Stimulated activated CD8-positive, alpha-beta memory T cell treated with anti-CD3 and anti-CD28 coated beads, Interleukin-2, amount 100 ng/mL, for 1 hour (primary cell): ENCODE data around the gene TSHR.
A peak's percentile ranks its signal among the peaks of the same experiment; 100 is the strongest.
"Not testable (repeated sequence)": the region's sequence is repeated elsewhere in the genome, so short reads cannot be mapped to it uniquely, and the experiment has no call there.

Experiments used
- DNase-seq, 2 donors: peaks; one replicate each; pipeline ENCODE4 v3.0.0-alpha.2; 2020; ENCODE audit warnings: low read depth in 2 of 2

The TSHR gene

GRCh38 chr14:80951491-80951890 lies 3.9 kb upstream of the TSHR start:
- no peak for DNase-seq

DNA sequence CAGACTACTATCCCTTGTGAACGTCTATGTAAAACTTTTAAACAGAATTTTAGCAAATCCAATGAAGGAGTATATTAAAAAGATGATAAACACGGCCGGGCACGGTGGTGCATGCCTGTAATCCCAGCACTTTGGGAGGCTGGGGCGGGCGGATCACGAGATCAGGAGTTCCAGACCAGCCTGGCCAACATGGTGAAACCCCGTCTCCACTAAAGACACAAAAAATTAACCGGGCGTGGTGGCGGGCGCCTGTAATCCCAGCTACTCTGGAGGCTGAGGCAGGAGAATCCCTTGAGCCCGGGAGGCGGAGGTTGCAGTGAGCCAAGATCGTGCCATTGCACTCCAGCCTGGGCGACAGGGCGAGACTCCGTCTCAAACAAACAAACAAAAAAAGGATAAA lies 2.2 kb upstream of the TSHR start:
- not testable (repeated sequence) for DNase-seq

GRCh38 chr14:80954687-80955299 lies 628 bp upstream of the TSHR start:
- peak; percentile 40 to 56 for DNase-seq

- DNase-seq: no peak
These were observed 681 bp downstream of the TSHR start for GRCh38 chr14:80956102-80956501.

- no peak for DNase-seq
These were observed 1.5 kb downstream of the TSHR start for GRCh38 chr14:80956922-80957321.

DNA sequence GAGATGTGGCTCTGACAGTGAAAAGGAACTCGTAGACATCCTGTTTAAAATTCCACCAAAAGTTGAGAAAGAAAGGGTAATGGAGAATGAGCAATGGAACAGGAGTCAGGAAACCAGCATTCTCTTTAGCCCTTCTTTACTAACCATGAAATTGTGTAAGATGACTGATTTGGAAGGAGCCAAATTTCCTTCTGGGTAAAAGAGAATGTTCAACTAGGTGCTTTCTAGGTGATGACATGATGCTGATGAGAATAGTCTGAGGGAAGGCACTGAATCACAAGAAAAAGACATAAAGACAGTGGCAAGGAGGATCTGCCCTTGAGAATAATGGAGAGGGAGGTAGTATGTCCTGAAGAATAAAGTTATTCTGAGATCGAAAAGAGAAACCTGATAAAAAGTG lies 2.2 kb downstream of the TSHR start:
- DNase-seq: no peak

DNA sequence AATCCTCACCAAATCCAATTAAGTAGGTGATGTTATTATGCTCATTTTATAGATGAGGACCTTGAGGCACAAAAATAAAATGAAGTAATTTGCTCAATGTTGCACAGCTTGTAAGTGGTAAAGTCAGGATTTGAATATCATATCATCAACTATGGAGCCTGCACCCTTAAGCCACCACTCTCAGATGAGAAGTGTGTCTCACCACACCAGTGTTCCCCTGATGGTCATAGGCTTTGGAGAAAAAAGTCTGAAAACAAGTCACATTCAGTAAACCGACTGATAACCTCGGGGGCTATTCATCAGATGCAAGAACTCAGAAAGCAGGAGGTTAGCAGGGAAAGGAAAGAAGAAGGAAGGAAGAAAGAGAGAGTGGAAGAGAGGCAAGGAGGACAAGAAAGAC lies 2.8 kb downstream of the TSHR start:
- no peak for DNase-seq

DNA sequence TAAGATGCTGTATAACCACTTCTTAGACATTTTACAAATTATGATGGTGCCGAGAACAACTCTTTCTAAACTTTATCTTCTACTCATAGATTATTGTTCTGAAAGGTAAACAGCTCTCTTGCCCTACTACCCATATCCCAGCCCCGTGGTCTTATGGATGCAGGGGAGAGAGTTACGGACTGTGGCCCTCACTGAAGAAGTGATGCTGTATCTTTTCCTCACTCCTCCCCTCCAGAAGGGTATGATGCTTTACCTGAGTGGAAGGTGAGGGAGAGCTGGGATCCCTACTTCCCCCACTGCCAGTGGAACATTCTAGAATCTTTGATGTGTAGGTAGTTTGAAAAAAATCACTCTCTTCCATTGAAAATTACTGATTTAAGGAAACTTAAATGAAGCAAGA lies 3.5 kb downstream of the TSHR start:
- DNase-seq: no peak

DNA sequence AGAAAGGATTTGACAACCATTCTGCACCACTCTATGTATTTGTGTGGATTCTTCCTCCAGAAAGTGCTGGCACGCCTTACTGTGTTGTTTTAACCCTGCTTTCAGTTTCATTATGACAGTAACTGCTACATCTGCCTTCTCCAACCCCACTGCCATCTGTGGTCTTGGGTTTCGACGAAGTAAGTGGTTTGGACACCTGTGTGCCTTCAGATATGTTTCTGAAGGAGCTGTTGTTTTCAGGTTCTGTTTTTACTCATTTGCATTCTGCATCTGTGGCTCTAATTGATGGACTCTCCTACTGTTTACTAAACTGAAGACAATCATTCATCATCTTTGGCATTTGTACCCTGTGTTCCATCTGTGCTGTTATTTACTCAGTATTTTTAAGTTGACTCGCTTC lies 4.1 kb downstream of the TSHR start:
- DNase-seq: peak in 1 of 2 donors; percentile 3

DNA sequence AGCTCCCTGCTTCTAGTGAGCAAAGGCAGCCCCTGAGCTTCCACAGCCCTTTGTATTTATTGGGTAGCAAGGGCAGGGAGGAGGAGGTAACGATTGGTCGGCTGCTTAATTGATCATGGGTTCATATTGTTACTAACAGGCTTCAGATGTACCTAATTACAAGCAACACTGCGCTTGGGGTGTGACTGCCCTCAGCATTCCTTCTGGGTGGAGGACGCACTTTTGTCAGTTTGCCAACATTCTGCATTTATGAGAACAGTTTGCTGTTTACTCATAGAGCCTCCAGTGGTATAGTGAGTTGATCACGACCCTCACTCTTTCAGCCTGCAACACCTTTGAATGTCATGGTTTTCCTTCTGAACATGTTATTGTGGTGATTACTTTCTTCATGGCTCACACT lies 9.6 kb downstream of the TSHR start:
- no peak for DNase-seq

DNA sequence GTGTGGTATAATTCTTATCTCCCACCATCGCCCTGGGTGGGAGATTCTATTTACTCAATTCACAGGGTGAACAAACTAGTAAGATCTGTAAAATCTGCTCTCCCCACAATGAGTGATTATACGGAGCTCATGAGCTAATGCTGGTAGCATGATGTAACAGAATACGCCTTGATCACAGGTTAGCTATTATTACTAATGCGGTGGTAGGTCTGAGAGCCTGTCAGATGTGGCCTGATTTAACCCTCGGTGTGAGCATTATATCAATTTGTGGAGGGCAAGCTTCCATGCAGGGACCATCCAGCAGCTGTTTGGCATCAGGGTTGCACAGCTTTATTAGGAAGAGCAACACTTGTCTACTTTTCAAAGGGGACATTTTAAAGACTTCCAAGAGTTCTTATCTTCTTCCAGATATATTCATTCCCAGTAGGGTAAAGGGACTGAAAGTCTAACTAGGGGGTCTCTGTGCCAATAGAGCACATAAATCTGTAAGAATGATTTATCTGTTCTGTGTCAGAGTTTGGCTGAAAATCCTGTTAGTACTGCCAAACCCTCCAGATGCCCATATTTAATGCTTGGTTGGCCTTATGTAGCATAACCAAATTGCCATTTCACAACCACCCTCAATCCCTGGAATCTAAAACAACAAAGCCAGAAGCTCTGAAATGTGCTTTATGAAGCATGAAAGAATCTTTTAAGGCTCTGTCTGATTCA lies 18.7 kb downstream of the TSHR start:
- no peak for DNase-seq

GRCh38 chr14:80974679-80975078 lies 19.3 kb downstream of the TSHR start:
- DNase-seq: no peak

- no peak for DNase-seq
These were observed 21.8 kb downstream of the TSHR start for GRCh38 chr14:80977221-80977620.

DNA sequence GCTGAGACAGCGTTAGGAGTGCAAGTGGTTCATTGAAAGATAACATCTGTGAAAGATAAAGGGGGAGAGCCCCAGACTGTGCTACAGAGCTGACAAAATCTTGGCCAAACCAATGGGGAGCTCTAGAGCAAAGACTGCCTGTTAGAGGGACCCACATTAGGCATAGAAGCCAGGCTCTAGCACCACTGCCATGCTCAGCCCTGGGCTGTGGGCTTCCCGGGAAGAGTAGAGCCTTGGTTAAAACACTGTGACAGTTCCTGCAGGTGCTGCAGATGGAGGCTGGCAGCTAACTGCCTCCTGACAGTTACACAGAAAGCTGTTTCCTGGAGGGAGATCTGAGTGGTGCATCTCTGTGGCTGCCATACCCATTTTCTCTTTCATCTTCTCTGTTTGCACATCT lies 23.0 kb downstream of the TSHR start:
- no peak for DNase-seq

- DNase-seq: no peak
These were observed 24.5 kb downstream of the TSHR start for GRCh38 chr14:80979951-80980350.

DNA sequence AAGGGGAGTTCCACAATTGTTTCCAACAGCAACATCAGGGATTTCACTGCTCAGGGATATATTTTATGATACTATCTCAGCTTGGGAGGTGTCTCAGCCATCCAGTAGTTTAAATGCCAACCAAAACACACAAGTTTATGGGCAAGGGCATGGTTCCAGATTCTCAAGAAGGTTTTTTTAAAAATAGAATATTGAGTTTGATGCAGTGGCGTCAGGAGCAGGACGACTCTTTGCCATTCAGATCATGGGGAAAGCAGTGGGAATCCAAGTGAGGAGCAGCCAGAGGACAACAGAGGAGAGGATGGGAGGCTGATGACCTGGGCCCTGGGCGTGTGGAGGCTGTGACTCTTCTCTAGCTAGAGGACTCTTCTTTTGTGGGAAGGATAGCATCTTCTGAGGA lies 25.7 kb downstream of the TSHR start:
- DNase-seq: no peak

- DNase-seq: no peak
These were observed 26.3 kb downstream of the TSHR start for GRCh38 chr14:80981673-80982072.

GRCh38 chr14:80982711-80983110 lies 27.3 kb downstream of the TSHR start:
- no peak for DNase-seq

DNA sequence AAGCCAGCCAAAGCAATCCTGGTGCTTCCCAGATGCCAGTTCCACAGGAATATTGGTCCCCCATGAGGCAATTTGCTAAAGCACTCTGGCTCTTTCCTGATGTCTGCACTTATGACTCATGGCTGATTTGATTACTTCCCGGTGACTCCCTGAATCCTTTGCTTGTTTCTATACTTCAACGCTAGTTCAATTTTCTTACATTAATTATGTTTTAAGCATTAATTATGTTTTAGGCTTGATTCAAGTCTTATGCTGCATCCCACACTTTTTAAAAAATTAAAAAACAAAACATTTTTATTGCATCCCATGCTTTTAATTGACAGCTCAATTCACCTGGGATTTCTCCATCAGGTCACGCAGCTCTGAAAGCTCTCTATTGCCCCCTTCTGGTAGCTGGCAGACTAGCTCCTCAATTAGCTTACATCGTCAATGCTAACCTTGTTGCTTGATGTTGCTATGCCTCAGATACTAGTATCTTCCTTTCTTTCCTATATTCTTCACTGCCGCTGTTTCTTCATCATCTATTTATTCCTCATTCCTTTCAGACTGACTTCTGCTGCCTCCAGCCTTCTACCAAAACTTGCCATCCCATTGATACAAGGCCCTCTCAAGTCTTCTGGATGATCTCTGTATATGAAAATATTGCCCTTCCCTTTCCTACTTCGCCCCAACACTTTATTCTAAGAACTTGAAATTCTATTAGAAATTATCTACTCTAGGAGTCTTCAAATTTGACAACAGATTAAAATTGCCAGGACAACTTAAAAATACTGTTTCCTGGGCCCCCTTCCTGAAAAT lies 32.0 kb downstream of the TSHR start:
- peak; percentile 14 to 35 for DNase-seq

DNA sequence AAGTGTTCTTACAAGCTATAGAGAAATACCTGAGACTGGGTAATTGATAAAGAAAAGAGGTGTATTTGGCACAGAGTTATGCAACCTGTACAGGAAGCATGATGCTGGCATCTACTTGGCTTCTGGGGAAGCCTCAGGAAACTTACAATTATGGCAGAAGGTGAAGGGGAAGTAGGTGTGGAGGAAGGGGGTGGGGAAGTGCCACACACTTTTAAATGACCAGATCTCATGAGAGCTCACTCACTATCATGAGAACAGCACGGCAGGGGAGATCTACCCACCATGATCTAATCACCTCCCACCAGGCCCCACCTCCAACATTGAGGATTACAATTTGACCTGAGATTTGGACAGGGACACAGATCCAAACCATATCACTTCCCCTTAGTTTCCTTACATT lies 32.8 kb downstream of the TSHR start:
- DNase-seq: no peak

GRCh38 chr14:80988735-80989429 lies 33.5 kb downstream of the TSHR start:
- DNase-seq: no peak

DNA sequence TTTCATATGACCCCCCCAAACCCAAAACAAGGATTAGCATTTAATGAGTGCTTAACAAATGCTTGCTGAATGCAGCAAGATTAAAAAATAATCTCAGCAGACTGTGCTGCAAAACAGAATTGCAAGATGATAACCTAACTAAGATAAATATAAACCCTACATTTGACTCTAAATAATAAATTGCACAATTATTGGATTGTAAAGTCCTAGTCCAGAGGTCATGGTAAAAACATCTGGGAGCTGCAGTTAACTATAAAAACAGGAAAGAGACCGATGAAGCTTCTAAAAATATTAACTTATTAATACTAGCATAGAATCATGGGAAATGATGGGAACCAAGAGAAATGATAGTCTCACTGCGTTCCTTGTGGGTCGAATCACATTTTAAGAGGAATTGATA lies 37.2 kb downstream of the TSHR start:
- no peak for DNase-seq
